Suppressor macrophage treated with lipopolysaccharide for 4 hours (primary cell): ENCODE measurements around the gene WBP2.
"Not testable (repeated sequence)": the region's sequence is repeated elsewhere in the genome, so short reads cannot be mapped to it uniquely, and the experiment has no call there.

Experiments
- DNase-seq: peaks from one replicate; pipeline ENCODE4 v3.0.0-alpha.2; 2020

The WBP2 gene

DNA sequence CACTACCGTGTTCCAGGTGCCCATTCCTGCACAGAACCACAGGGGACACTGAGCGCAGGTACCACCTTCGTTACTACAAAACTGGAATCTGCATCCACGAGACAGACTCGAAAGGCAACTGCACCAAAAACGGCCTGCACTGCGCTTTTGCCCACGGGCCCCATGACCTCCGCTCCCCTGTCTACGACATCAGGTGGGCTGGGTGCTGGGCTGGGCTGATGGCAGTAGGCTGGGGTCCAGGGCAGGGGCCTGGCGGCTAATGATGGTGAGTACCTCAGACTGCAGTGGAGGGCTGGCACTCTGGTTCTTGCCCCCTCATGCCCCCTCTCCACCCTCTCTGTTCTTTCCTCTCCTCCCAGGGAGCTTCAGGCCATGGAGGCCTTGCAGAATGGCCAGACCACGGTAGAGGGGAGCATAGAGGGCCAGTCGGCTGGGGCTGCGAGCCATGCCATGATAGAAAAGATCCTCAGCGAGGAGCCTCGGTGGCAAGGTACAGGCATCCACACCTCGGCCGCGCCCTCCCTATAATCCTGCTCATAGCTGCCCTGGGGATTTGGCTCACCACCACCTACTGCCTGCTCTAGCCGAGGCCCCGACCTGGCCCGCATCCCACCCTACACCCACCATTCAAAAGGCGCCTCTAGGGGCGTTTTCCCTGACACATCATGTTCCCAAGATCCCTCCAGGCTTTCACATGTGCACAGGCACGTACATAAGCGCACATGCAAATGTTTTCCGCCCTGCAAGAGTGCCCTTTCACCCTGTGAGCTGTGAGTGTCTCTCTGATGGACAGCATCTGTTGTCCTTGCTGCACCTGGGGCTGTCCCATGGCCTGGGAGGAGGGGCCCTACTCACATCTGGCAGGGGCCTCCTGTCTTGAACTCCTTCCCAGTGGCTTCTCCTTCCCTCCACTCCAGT is 42.8 kb downstream of the WBP2 start:
- DNase-seq: no peak

DNA sequence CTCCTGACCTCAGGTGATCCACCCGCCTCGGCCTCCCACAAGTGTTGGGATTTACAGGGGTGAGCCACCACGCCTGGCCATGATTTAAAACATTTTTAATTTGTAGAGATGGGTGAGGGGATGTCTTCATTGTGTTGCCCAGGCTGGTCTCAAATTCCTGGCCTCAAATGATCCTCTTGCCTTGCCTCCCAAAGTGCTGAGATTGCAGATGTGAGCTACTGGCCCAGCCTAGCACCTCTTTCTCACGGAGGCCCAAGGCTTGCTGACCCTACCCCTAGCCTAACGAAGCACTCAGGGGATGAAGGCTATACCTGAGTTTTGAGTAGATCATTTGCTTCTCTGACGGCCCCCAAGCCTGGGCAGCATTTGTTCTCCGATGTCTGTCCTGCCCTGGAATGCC is 44.0 kb downstream of the WBP2 start:
- no peak for DNase-seq

DNA sequence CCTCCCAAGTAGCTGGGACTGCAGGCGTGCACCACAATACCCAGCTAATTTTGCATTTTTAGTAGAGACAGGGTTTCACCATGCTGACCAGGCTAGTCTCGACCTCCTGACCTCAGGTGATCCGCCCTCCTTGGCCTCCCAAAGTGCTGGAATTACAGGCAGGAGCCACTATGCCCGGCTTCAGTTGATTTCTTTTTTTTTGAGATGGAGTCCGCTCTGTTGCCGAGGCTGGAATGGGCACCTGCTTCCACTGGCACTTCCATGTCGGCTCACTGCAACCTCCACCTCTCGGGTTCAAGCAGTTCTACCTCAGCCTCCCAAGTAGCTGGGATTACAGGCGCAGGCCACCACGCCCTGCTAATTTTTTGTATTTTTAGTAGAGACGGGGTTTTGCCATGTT is 44.4 kb downstream of the WBP2 start:
- DNase-seq: not testable (repeated sequence)

DNA sequence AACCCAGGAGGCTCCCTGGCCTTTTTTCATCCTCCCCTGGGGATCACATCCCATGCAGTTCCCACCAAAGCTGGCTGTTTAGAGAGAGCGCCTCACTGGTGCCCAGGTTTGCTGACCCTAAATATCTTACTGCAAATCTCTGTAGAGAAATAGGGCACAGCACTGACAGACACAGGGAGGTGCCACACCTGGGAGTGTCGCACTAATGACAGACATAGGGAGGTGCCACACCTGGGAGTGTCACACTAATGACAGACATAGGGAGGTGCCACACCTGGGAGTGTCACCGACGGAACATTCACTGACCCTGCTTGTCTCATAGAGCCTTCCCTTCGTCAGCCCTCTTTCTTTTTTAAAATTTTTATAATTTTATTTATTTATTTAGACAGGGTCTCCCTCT is 44.9 kb downstream of the WBP2 start:
- DNase-seq: no peak

DNA sequence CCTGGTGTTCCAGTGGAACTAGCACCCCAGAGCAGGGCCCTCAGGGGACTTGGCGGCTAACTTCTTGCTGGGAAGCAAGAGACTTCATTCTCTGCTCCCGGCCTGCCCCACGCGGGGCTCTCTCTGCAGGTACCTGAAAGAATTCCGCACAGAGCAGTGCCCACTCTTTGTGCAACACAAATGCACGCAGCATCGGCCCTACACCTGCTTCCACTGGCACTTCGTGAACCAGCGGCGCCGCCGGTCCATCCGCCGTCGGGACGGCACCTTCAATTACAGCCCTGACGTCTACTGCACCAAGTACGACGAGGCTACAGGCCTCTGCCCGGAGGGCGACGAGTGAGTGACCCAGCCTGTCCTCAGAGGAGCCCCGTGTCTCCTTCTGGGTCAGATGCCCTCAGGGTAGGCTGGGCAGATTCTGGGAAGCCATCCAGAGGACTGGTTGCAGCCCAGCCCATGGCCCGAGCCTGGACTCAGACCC is 45.5 kb downstream of the WBP2 start:
- DNase-seq: no peak

DNA sequence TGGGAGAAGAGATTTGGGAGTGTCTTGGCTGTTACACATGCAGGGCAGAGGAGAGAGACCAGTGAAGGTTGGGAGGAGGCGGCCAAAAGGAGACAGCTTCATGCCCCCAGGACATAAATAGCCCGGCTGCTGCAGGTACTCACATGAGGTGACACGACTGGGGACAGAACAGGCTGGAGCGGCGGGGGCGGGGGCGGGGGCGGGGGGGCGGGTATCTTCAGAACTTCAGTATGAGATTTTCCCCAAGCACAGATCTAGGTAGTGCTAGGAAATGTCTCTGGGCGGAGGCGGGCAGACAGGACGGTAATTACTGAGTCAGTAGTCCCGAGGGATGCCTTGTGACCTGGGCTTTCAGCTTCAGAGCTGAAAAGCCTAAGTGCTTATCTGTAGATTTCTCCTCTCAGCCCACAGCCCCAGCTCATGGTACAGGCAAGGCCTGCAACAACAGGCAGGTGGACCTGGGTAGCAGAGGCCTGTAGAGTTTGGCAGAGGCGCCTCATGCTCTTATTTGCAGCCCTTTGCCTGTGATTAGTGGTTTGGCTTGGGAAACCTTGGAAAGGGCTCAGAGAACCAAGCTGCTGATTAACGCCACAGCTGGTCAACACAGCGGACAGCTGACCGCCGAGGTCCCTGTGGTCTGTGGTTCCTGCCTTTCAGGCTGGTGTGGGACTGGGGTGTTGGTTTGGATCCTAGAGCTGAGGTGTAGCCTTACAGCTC is 46.1 kb downstream of the WBP2 start:
- no peak for DNase-seq

DNA sequence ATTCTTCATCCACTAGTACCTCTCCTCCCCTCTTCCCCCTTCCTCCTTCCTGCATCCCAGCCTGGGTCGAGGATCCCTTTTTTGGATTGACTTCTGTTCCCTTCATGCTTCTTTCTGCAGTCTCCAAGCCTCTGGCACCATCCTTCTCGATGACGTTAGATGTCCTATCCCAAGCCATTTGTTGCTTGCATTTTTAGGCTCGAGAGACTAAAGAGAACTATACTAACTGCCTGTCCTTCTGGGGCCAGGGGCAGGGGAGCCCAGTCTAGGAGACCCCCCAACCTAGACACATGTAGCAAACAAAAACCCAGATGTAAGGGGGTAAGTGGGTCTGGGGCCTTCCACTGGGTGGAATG is 46.6 kb downstream of the WBP2 start:
- DNase-seq: no peak

DNA sequence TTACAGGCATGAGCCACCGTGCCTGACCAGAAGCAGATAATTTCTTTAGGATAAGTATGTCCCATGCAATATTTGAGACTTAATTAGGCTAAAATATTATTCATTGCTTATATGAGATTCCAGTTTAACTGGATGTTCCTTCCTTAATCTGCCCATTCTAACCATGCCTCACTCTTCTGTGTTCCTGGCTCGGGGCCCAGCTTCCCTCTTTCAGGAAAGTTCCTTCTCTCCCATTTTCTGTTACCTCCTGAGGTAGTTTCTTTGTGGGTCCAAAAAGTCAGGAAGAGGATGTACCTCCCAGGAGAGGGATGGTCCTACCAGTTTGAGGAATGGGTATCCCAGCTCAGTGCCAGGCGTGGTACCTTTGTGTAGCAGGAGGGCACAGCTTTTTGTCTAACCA is 47.3 kb downstream of the WBP2 start:
- no peak for DNase-seq

DNA sequence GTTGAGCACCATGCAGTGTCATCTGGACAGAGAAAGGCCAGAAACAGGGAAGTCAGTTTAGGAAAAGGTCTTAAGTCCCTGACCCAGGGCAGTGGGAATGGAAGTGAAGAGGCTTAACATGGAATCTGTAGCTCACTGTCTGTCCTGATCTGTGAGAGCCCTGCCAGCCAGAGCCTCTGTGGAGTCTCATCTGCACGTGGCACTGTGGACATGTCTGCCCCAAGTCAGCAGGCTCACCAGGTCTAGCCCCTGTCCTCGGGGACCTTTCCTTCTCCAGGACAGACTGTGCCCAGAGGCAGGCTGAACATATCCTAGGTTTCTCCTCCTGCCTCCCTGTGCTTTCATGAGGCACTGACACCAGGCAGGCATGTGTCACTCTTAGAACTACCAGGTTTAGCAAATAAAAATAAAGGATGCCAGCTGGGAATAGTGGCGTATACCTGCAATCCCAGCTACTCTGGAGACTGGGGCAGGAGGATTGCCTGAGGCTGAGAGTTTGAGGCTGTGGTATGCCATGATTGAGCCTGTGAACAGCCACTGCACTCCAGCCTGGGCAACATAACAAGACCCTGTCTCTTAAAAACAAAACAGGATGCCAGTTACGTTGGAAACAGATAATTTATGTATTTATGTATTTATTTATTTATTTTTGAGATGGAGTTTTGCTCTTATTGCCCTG is 48.2 kb downstream of the WBP2 start:
- no peak for DNase-seq

DNA sequence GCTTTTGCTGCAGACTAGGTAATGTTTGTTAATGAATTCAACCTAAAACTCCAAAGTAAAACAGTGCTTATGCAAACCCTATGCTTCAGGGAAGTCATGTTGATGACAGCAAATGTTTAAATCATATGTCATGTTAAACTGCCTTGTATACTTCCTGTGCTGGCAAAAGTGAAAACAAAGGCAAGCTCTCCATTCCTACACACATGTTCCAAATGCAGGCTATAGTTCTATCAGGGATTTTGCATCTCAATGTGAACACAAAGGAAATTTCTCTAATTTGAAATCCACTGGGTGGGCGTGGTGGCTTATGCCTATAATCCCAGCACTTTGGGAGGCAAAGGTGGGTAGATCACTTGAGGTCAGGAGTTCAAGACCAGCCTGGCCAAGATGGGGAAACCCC is 51.3 kb downstream of the WBP2 start:
- DNase-seq: no peak

DNA sequence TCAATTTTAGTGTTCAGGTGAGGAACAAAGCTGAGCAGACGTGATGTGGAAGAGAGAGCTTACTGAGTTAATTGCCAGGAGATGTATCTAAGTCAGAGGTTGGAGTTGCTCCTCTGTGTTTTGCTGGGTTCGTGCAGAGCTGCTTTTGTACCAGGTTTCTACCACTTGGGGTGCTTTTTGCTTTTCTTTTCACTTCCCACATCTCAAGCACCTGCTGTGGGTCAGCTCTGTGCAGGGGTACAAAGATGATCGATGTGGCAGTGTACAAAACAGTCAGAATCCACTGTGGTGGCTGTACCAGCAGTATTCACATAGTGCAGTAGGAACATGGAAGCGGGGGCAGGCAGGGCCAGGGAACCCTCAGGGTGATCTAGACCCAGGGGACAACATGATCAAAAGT is 55.7 kb downstream of the WBP2 start:
- DNase-seq: no peak

DNA sequence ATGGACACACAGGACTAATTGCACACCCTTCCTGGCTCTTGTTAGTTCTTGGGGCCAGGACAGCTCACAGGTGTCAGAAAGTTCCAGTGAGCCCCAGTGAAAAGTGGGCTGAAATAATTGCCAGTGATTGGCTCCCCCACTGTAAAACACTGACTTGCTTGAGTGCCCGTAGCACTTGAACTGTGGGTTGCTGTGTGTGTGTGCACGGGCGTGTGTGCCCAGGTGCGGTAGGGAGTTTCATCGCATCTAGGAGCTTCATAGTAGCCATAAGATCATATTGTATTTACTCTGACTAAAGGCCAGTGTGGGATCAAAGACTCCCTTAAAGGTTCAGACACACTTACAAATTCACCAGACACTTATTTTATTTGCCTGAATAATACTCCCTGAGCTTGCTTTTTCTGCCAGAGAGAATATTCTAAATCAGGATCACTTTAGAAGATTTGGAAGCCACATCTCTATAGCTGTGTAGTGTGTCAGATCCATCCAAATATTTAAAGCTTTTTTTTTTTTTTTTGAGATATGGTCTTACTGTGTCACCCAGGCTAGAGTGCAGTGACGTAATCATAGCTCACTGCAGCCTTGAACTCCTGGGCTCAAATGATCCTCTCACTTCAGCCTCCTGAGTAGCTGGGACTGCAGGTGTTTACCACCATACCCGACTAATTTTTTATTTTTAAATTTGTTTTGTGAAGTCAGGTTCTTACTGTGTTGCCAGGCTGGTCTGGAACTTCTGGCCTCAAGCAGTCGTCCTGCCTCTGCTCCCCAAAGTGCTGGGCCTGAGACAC is 59.1 kb downstream of the WBP2 start:
- DNase-seq: no peak
